ENCODE results near the gene RHBDL3.
"Not testable (repeated sequence)": the region's sequence is repeated elsewhere in the genome, so short reads cannot be mapped to it uniquely, and the experiment has no call there.

Gene RHBDL3

GRCh38 chr17:32311028-32311536 lies 45.5 kb downstream of the RHBDL3 start:
- Histone ChIP-seq H2BK12ac (ENCODE audit: low read length) (no peak overlapping the region), H3K4ac (ENCODE audit: low read depth, low read length) (no peak overlapping the region), H2BK120ac (ENCODE audit: insufficient read depth, low read length, poor library complexity) (no peak overlapping the region), H4K91ac (ENCODE audit: low read depth, low read length) (no peak overlapping the region), H2AFZ (ENCODE audit: insufficient read depth, low read length, poor library complexity) (no peak overlapping the region), H3K27ac (ENCODE audit: low read depth, low read length) (no peak overlapping the region), H3K4me2 (ENCODE audit: low read length) (no peak overlapping the region), H3K18ac (ENCODE audit: low read length) (no peak overlapping the region), H2BK5ac (ENCODE audit: low read depth, low read length, poor library complexity) (no peak overlapping the region), H3K14ac (ENCODE audit: low read length) (no peak overlapping the region), H4K12ac (ENCODE audit: low read depth, low read length) (no peak overlapping the region), H4K8ac (ENCODE audit: low read depth, low read length) (no peak overlapping the region), H2AK5ac (ENCODE audit: low read length) (no peak overlapping the region), H3K4me1 (ENCODE audit: control insufficient read depth in 1 of 2, insufficient read depth in 2 of 2, low read length in 2 of 2) (no peaks in the 10 kb centered on the region), H3K4me3 (ENCODE audit: low read depth, low read length) (no peak overlapping the region), H3K23ac (ENCODE audit: low read length) (no peak overlapping the region), H3K9me3 (ENCODE audit: insufficient read depth, low read depth, low read length) (no peaks in the 10 kb centered on the region), H3K79me2 (ENCODE audit: control insufficient read depth, insufficient read depth, low read length, poor library complexity) (no peaks in the 10 kb centered on the region), H3K27me3 (ENCODE audit: insufficient read depth, low read length) (no peaks in the 10 kb centered on the region), H3K79me1 (ENCODE audit: low read length) (no peaks in the 10 kb centered on the region), H3K36me3 (ENCODE audit: control insufficient read depth in 1 of 2, insufficient read depth in 2 of 2, low read length in 2 of 2) (no peaks in the 10 kb centered on the region), H3K9ac (ENCODE audit: low read length) (no peak overlapping the region)
- no CpG with 5 or more reads among the region's 9 CpGs for WGBS (ENCODE audit: extremely low coverage, insufficient coverage, insufficient read length)
- DNase-seq: no peak

DNA sequence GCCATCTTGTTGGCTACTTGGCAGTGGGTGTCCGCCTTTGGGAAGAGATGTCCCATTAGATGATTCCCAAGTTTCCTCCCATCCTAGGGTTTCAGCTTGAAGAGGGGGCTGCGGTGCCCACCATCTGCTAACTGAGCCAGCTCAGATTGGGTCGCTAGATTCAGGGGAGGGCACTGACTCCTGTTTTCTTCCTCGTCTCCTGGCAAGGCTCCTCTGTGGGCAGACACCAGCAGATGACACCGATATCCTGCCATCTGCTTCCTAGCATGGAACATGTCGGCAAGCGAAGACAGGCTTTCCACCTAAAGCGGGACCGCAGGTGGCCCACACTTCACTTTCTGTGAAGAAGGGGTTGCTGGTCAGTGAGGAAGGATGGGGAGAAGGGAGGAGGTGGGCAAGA lies 49.0 kb downstream of the RHBDL3 start:
- Histone ChIP-seq H4K8ac (ENCODE audit: low read depth, low read length) (no peak overlapping the region), H3K18ac (ENCODE audit: low read length) (no peak overlapping the region), H3K4me2 (ENCODE audit: low read length) (no peak overlapping the region), H3K4ac (ENCODE audit: low read depth, low read length) (no peak overlapping the region), H2BK120ac (ENCODE audit: insufficient read depth, low read length, poor library complexity) (no peak overlapping the region), H2AK5ac (ENCODE audit: low read length) (no peak overlapping the region), H4K91ac (ENCODE audit: low read depth, low read length) (no peak overlapping the region), H4K12ac (ENCODE audit: low read depth, low read length) (no peak overlapping the region), H3K4me1 (ENCODE audit: control insufficient read depth in 1 of 2, insufficient read depth in 2 of 2, low read length in 2 of 2) (no peaks in the 10 kb centered on the region), H3K23ac (ENCODE audit: low read length) (no peak overlapping the region), H2AFZ (ENCODE audit: insufficient read depth, low read length, poor library complexity) (no peak overlapping the region), H2BK12ac (ENCODE audit: low read length) (no peak overlapping the region), H3K79me1 (ENCODE audit: low read length) (no peaks in the 10 kb centered on the region), H3K36me3 (ENCODE audit: control insufficient read depth in 1 of 2, insufficient read depth in 2 of 2, low read length in 2 of 2) (no peaks in the 10 kb centered on the region), H3K4me3 (ENCODE audit: low read depth, low read length) (no peak overlapping the region), H3K14ac (ENCODE audit: low read length) (no peak overlapping the region), H3K9me3 (ENCODE audit: insufficient read depth, low read depth, low read length) (no peaks in the 10 kb centered on the region), H3K79me2 (ENCODE audit: control insufficient read depth, insufficient read depth, low read length, poor library complexity) (no peaks in the 10 kb centered on the region), H3K9ac (ENCODE audit: low read length) (no peak overlapping the region), H3K27me3 (ENCODE audit: insufficient read depth, low read length) (no peaks in the 10 kb centered on the region), H3K27ac (ENCODE audit: low read depth, low read length) (no peak overlapping the region), H2BK5ac (ENCODE audit: low read depth, low read length, poor library complexity) (no peak overlapping the region)
- WGBS (ENCODE audit: extremely low coverage, insufficient coverage, insufficient read length): no CpG with 5 or more reads among the region's 9 CpGs
- no peak for DNase-seq

DNA sequence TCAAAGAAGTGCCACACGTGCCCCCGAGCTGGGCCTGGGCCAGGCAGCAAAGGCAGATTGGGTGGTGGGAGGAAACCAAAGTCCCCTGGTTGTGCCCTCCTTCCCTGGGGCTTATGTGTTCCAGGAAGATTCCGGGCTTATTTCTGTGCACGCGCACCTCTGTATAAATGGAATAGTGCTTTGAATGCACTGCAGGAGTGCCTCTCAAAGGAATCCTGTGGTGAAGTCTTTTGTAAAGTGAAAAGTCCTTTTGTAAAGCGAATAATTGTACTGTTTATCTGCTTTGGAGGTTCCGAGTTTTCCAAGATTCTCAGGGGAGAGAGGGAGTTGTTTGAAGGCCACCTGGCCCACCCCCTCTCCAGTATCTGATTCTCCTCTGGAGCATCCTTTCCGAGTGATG lies 49.5 kb downstream of the RHBDL3 start:
- H2BK12ac ChIP-seq (ENCODE audit: low read length): no peak overlapping the region
- no peak overlapping the region for H3K9ac ChIP-seq (ENCODE audit: low read length)
- no peaks in the 10 kb centered on the region for H3K79me1 ChIP-seq (ENCODE audit: low read length)
- no peak overlapping the region for H3K27ac ChIP-seq (ENCODE audit: low read depth, low read length)
- H3K23ac ChIP-seq (ENCODE audit: low read length): no peak overlapping the region
- no peak overlapping the region for H3K18ac ChIP-seq (ENCODE audit: low read length)
- H3K4me2 ChIP-seq (ENCODE audit: low read length): no peak overlapping the region
- H2BK5ac ChIP-seq (ENCODE audit: low read depth, low read length, poor library complexity): no peak overlapping the region
- no peak overlapping the region for H4K91ac ChIP-seq (ENCODE audit: low read depth, low read length)
- no peak overlapping the region for H3K4ac ChIP-seq (ENCODE audit: low read depth, low read length)
- WGBS (ENCODE audit: extremely low coverage, insufficient coverage, insufficient read length): no CpG with 5 or more reads among the region's 8 CpGs
- no peak overlapping the region for H3K4me3 ChIP-seq (ENCODE audit: low read depth, low read length)
- H3K27me3 ChIP-seq (ENCODE audit: insufficient read depth, low read length): no peaks in the 10 kb centered on the region
- DNase-seq: no peak
- no peaks in the 10 kb centered on the region for H3K4me1 ChIP-seq (ENCODE audit: control insufficient read depth in 1 of 2, insufficient read depth in 2 of 2, low read length in 2 of 2)
- no peak overlapping the region for H4K12ac ChIP-seq (ENCODE audit: low read depth, low read length)
- no peaks in the 10 kb centered on the region for H3K36me3 ChIP-seq (ENCODE audit: control insufficient read depth in 1 of 2, insufficient read depth in 2 of 2, low read length in 2 of 2)
- no peak overlapping the region for H2AFZ ChIP-seq (ENCODE audit: insufficient read depth, low read length, poor library complexity)
- H3K9me3 ChIP-seq (ENCODE audit: insufficient read depth, low read depth, low read length): no peaks in the 10 kb centered on the region
- no peaks in the 10 kb centered on the region for H3K79me2 ChIP-seq (ENCODE audit: control insufficient read depth, insufficient read depth, low read length, poor library complexity)
- H2BK120ac ChIP-seq (ENCODE audit: insufficient read depth, low read length, poor library complexity): no peak overlapping the region
- H3K14ac ChIP-seq (ENCODE audit: low read length): no peak overlapping the region
- no peak overlapping the region for H4K8ac ChIP-seq (ENCODE audit: low read depth, low read length)
- no peak overlapping the region for H2AK5ac ChIP-seq (ENCODE audit: low read length)

DNA sequence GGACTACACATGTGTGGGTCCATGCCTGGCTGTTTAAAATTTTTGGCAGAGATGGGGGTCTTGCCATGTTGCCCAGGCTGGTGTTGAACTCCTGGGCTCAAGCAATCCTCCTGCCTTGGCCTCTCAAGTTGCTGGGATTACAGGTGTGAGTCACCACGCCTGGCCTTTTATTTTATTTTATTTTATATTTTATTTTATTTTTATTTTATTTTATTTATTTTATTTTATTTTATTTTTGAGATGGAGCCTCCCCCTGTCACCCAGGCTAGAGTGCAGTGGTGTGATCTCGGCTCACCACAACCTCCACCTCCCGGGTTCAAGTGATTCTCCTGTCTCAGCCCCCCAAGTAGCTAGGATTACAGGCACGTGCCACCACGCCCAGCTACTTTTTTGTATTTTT lies 51.0 kb downstream of the RHBDL3 start:
- not testable (repeated sequence) for H3K4ac ChIP-seq (ENCODE audit: low read depth, low read length); H3K79me1 ChIP-seq (ENCODE audit: low read length); H3K4me2 ChIP-seq (ENCODE audit: low read length); H4K91ac ChIP-seq (ENCODE audit: low read depth, low read length); H3K18ac ChIP-seq (ENCODE audit: low read length); H3K14ac ChIP-seq (ENCODE audit: low read length); DNase-seq; H4K12ac ChIP-seq (ENCODE audit: low read depth, low read length); H3K4me3 ChIP-seq (ENCODE audit: low read depth, low read length); H2AK5ac ChIP-seq (ENCODE audit: low read length); H3K4me1 ChIP-seq (ENCODE audit: control insufficient read depth in 1 of 2, insufficient read depth in 2 of 2, low read length in 2 of 2); H3K9me3 ChIP-seq (ENCODE audit: insufficient read depth, low read depth, low read length); H3K23ac ChIP-seq (ENCODE audit: low read length); H4K8ac ChIP-seq (ENCODE audit: low read depth, low read length); H3K27ac ChIP-seq (ENCODE audit: low read depth, low read length); H2BK12ac ChIP-seq (ENCODE audit: low read length); H2BK5ac ChIP-seq (ENCODE audit: low read depth, low read length, poor library complexity); H3K9ac ChIP-seq (ENCODE audit: low read length); H3K79me2 ChIP-seq (ENCODE audit: control insufficient read depth, insufficient read depth, low read length, poor library complexity); H2BK120ac ChIP-seq (ENCODE audit: insufficient read depth, low read length, poor library complexity); H2AFZ ChIP-seq (ENCODE audit: insufficient read depth, low read length, poor library complexity); H3K36me3 ChIP-seq (ENCODE audit: control insufficient read depth in 1 of 2, insufficient read depth in 2 of 2, low read length in 2 of 2); H3K27me3 ChIP-seq (ENCODE audit: insufficient read depth, low read length)
- no CpG with 5 or more reads among the region's 5 CpGs for WGBS (ENCODE audit: extremely low coverage, insufficient coverage, insufficient read length)

Data from trophoblast cell (in vitro differentiated cells and primary cell).